Keratinocyte (primary cell): Measurements from ENCODE around the gene RNH1. TPM values are rescaled to one million over a fixed set of nuclear protein-coding genes. Genes with fewer than 3 reads are reported as not detected.

Source experiments
- DNase-seq: peaks from one replicate; pipeline ENCODE4 v3.0.0-alpha.2; 2011; ENCODE audit warnings: low read depth, missing footprints, low spot score
- FAIRE-seq: peaks from 2 replicates; lab custom pipeline; 2011; peaks lifted over from hg19 to GRCh38; lab: Jason Lieb, UNC
- H2AFZ ChIP-seq: 2 replicates; pipeline ENCODE4 v1.6.0; 2012; ENCODE audit warnings: low read length, control low read depth, inconsistent platforms; ENCODE audit not compliant: control insufficient read depth
- H3K27ac ChIP-seq: 2 replicates; pipeline ENCODE4 v1.5.1; 2011; ENCODE audit warnings: low read length; ENCODE audit not compliant: control insufficient read depth, insufficient read depth
- H3K27me3 ChIP-seq: 3 replicates; pipeline ENCODE4 v1.6.0; 2011; ENCODE audit warnings: low read length; ENCODE audit not compliant: control insufficient read depth, insufficient read depth; ENCODE audit errors: extremely low read depth
- H3K36me3 ChIP-seq, 2 experiments: 2 replicates in 1 of 2; 3 replicates in 1 of 2; pipeline ENCODE4 v1.5.1; 2011; ENCODE audit warnings: low read length in 2 of 2, mild to moderate bottlenecking in 1 of 2; ENCODE audit not compliant: control insufficient read depth in 2 of 2, insufficient read depth in 2 of 2; ENCODE audit errors: extremely low read depth in 1 of 2
- H3K4me1 ChIP-seq: 3 replicates; pipeline ENCODE4 v1.5.1; 2011; ENCODE audit warnings: low read length; ENCODE audit not compliant: control insufficient read depth, insufficient read depth; ENCODE audit errors: extremely low read depth
- H3K4me2 ChIP-seq: 3 replicates; pipeline ENCODE4 v1.6.0; 2011; ENCODE audit warnings: low read depth, low read length; ENCODE audit not compliant: control insufficient read depth, insufficient read depth; ENCODE audit errors: extremely low read depth
- H3K4me3 ChIP-seq, 3 experiments: fragments of 200-600 bp in 1 of 3; sonication (generic) in 1 of 3; 2 replicates in 2 of 3; 3 replicates in 1 of 3; pipeline ENCODE4 v1.5.1; 2011 to 2016; ENCODE audit warnings: low read length in 3 of 3, mild to moderate bottlenecking in 3 of 3, control low read depth in 2 of 3, inconsistent platforms in 1 of 3, low read depth in 1 of 3, mixed read lengths in 1 of 3, mixed run types in 1 of 3, moderate library complexity in 1 of 3; ENCODE audit not compliant: control insufficient read depth in 2 of 3, insufficient read depth in 2 of 3; ENCODE audit errors: extremely low read depth in 1 of 3
- H3K79me2 ChIP-seq: 2 replicates; pipeline ENCODE4 v1.6.0; 2012; ENCODE audit warnings: low read length; ENCODE audit not compliant: control insufficient read depth, insufficient read depth
- H3K9ac ChIP-seq: 3 replicates; pipeline ENCODE4 v1.6.0; 2011; ENCODE audit warnings: low read length; ENCODE audit not compliant: control insufficient read depth, insufficient read depth; ENCODE audit errors: extremely low read depth
- H3K9me1 ChIP-seq: 3 replicates; pipeline ENCODE4 v1.6.0; 2011; ENCODE audit warnings: low read length; ENCODE audit not compliant: control insufficient read depth, insufficient read depth; ENCODE audit errors: extremely low read depth
- H3K9me3 ChIP-seq: 2 replicates; pipeline ENCODE4 v1.5.1; 2012; ENCODE audit warnings: low read depth, low read length; ENCODE audit not compliant: control insufficient read depth
- H4K20me1 ChIP-seq: 3 replicates; pipeline ENCODE4 v1.6.0; 2011; ENCODE audit warnings: low read length; ENCODE audit not compliant: control insufficient read depth, insufficient read depth; ENCODE audit errors: extremely low read depth
- CTCF ChIP-seq, 3 experiments: IDR thresholded peaks in 1 of 3; conservative IDR thresholded peaks in 1 of 3; optimal IDR thresholded peaks in 1 of 3; 2 replicates in 2 of 3; 3 replicates in 1 of 3; pipeline versions ENCODE3 to v1.5.1; 2011; ENCODE audit warnings: low read length in 3 of 3, mild to moderate bottlenecking in 3 of 3, moderate library complexity in 2 of 3, control low read depth in 1 of 3, inconsistent platforms in 1 of 3; ENCODE audit not compliant: insufficient read depth in 2 of 3; ENCODE audit errors: extremely low read depth in 1 of 3
- EZH2 ChIP-seq: IDR thresholded peaks from one replicate; pipeline ENCODE4 v1.6.1; 2012; ENCODE audit warnings: inconsistent platforms, mild to moderate bottlenecking, low read length, moderate library complexity
- dilution Hi-C: fragments of 300-500 bp; cut with MboI; formaldehyde crosslinking; loops from one replicate; pipeline ENCODE4 v1.7.0; 2020; ENCODE audit warnings: low sequenced_read_pairs; ENCODE audit not compliant: extremely low pct_ligation_motif_present
- polyA plus RNA-seq, 5 experiments: library from polyadenylated mRNA; depleted of rRNA in 3 of 5; stranded (reverse) in 3 of 5; stranded (forward) in 1 of 5; unstranded in 1 of 5; fragments of >200 nt; gene quantifications; 1 replicate in 1 of 5; 2 replicates in 3 of 5; 3 replicates in 1 of 5; pipeline versions ENCODE4 v1.2.1 to v1.2.3, GENCODE V29; 2011 to 2012; ENCODE audit warnings: missing spikeins in 2 of 5, low read depth in 1 of 5, low replicate concordance in 1 of 5

The RNH1 gene
- polyA plus RNA-seq, 1 donor (not counting 4 experiments of a cell fraction or from before 2014, with no cell fraction given) = 92.0 TPM

GRCh38 chr11:472272-472671 lies 34.8 kb downstream of the RNH1 start:
- no peaks in the 10 kb centered on the region for H3K4me1 ChIP-seq
- TF ChIP-seq EZH2 (no peak), CTCF (optimal IDR thresholded peaks at IDR 0.05 in 1 of 3, IDR thresholded peaks at IDR 0.05 in 1 of 3, conservative IDR thresholded peaks at IDR 0.05 in 1 of 3; ENCODE audit: extremely low read depth in 1 of 3, insufficient read depth in 2 of 3, low read length in 3 of 3) (no peak)
- H3K27ac ChIP-seq = no peak overlapping the region
- dilution Hi-C loops = no loop called here
- no peak for FAIRE-seq
- no peak overlapping the region for H3K9ac ChIP-seq
- no peaks in the 10 kb centered on the region for H3K9me1 ChIP-seq
- H3K79me2 ChIP-seq = peaks cover 42% of the 10 kb centered on the region
- no peak overlapping the region for H3K4me2 ChIP-seq
- no peak for DNase-seq
- peaks cover 0 to 14% of the 10 kb centered on the region in 2 experiments for H3K36me3 ChIP-seq
- H4K20me1 ChIP-seq = no peaks in the 10 kb centered on the region
- no peaks in the 10 kb centered on the region for H3K9me3 ChIP-seq
- H3K27me3 ChIP-seq = no peaks in the 10 kb centered on the region
- no peak overlapping the region for H2AFZ ChIP-seq
- H3K4me3 ChIP-seq = no peak overlapping the region

DNA sequence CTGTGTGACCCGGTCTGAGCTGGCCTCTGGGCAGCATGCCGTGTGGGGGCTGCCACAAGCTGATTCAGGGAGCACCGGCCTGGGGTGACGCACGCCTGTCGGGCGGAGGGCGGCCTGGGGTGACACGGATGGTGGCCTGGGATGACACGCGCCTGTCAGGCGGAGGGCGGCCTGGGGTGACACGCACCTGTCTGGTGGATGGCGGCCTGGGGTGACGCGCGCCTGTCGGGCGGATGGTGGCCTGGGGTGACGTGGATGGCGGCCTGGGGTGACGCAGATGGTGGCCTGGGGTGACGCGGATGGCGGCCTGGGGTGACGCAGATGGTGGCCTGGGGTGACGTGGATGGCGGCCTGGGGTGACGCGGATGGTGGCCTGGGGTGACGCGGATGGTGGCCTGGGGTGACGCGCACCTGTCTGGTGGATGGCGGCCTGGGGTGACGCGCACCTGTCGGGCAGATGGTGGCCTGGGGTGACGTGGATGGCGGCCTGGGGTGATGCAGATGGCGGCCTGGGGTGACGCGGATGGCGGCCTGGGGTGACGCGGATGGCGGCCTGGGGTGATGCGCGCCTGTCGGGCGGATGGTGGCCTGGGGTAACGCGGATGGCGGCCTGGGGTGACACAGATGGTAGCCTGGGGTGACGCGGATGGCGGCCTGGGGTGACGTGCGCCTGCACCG lies 35.4 kb downstream of the RNH1 start:
- Histone ChIP-seq H3K79me2 (peaks cover 41% of the 10 kb centered on the region), H2AFZ (no peak overlapping the region), H3K9me3 (no peaks in the 10 kb centered on the region), H3K9ac (no peak overlapping the region), H3K4me2 (no peak overlapping the region), H4K20me1 (no peaks in the 10 kb centered on the region), H3K36me3 (peaks cover 0 to 14% of the 10 kb centered on the region in 2 experiments), H3K4me1 (no peaks in the 10 kb centered on the region), H3K27ac (no peak overlapping the region), H3K4me3 (no peak overlapping the region), H3K9me1 (no peaks in the 10 kb centered on the region), H3K27me3 (no peaks in the 10 kb centered on the region)
- TF ChIP-seq EZH2 = no peak
- dilution Hi-C loops = no loop called here
- FAIRE-seq (no peak), DNase-seq (no peak)
